ENCODE data around the gene PLXNA1. TPM values are rescaled to one million over a fixed set of nuclear protein-coding genes. Genes with fewer than 3 reads are reported as not detected.

Gene PLXNA1
- total and polyA plus RNA-seq, 2 experiments from 2014 or later, result 19.7 to 35.1 TPM

DNA sequence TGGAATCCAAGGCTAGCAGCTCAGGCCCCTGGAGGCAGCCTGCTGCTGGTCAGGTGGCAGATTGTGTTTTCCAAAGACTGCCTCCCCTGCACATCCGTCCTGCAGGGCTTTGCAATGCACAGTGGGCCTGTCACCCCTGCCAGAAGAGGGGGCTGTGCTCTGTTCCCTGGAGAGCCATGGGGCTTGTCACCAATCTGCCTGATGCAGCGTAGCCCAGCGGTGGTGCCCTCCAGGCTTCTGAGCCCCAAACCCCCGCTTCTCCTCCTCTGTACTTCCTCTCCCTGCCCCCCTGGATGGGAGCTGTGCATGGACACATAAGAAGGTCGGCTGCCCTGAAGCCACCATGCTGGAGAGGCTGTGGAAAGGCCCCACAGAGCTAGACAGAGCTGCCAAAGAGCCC, 10.0 kb upstream of the PLXNA1 start:
- Histone ChIP-seq H3K27me3 (no peaks in the 10 kb centered on the region), H3K36me3 (replicated peaks; ENCODE audit: insufficient read depth, low read depth) (no peaks in the 10 kb centered on the region), H3K27ac (no peak overlapping the region), H3K9me2 (replicated peaks; ENCODE audit: insufficient read depth) (no peaks in the 10 kb centered on the region), H3K4me2 (no peak overlapping the region), H3K4me3 (no peak overlapping the region), H3K79me2 (no peaks in the 10 kb centered on the region), H4K20me1 (ENCODE audit: insufficient read depth, poor library complexity, severe bottlenecking) (no peaks in the 10 kb centered on the region), H3K9me3 (ENCODE audit: low read depth) (no peaks in the 10 kb centered on the region), H2AFZ (no peak overlapping the region), H3K4me1 (ENCODE audit: insufficient read depth) (no peaks in the 10 kb centered on the region)
- TF ChIP-seq EZH2phosphoT487 (IDR thresholded peaks at IDR 0.05; ENCODE audit: low read depth, severe bottlenecking, unreplicated experiment), result no peak
- no peak for TF ChIP-seq EZH2 (IDR thresholded peaks at IDR 0.05; ENCODE audit: borderline replicate concordance)
- DNase-seq (ENCODE audit: low spot score), result no peak
- 92% methylated on average over 5 of the region's 5 CpGs for whole genome bisulfite sequencing (ENCODE audit: low lambda C conversion rate, missing lambda C conversion rate)

DNA sequence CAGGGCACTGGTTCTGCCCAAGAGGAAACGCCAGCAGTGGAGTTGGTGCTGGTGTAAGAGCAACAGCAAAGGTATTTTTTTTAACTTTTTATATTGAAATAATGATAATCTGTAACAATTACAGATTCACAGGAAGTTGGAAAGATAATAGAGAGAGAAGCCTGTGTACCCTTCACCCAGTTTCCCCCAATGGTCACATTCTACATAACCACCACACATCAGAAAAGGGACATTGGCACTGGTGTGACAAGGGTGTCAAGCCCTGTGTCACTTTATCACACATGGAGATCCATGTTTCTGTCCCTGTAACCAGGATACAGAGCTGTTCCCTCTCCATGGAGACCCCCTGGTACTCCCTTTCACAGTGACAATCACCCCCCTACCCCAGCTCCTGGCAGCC, 9.1 kb upstream of the PLXNA1 start:
- no peaks in the 10 kb centered on the region for H3K4me1 ChIP-seq (ENCODE audit: insufficient read depth)
- 95% methylated on average over 1 of the region's 1 CpG for WGBS (ENCODE audit: low lambda C conversion rate, missing lambda C conversion rate)
- no peaks in the 10 kb centered on the region for H3K9me2 ChIP-seq (replicated peaks; ENCODE audit: insufficient read depth)
- TF ChIP-seq EZH2phosphoT487 (IDR thresholded peaks at IDR 0.05; ENCODE audit: low read depth, severe bottlenecking, unreplicated experiment) (no peak), EZH2 (IDR thresholded peaks at IDR 0.05; ENCODE audit: borderline replicate concordance) (no peak)
- TF ChIP-seq, protein P1, sequence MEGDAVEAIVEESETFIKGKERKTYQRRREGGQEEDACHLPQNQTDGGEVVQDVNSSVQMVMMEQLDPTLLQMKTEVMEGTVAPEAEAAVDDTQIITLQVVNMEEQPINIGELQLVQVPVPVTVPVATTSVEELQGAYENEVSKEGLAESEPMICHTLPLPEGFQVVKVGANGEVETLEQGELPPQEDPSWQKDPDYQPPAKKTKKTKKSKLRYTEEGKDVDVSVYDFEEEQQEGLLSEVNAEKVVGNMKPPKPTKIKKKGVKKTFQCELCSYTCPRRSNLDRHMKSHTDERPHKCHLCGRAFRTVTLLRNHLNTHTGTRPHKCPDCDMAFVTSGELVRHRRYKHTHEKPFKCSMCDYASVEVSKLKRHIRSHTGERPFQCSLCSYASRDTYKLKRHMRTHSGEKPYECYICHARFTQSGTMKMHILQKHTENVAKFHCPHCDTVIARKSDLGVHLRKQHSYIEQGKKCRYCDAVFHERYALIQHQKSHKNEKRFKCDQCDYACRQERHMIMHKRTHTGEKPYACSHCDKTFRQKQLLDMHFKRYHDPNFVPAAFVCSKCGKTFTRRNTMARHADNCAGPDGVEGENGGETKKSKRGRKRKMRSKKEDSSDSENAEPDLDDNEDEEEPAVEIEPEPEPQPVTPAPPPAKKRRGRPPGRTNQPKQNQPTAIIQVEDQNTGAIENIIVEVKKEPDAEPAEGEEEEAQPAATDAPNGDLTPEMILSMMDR (IDR thresholded peaks at IDR 0.05; ENCODE audit: poor library complexity), result no peak
- no peaks in the 10 kb centered on the region for H3K9me3 ChIP-seq (ENCODE audit: low read depth)
- no peak overlapping the region for H3K4me2 ChIP-seq
- no peaks in the 10 kb centered on the region for H3K27me3 ChIP-seq
- no peak for DNase-seq (ENCODE audit: low spot score)
- H4K20me1 ChIP-seq (ENCODE audit: insufficient read depth, poor library complexity, severe bottlenecking), result no peaks in the 10 kb centered on the region
- H3K27ac ChIP-seq, result no peak overlapping the region
- H2AFZ ChIP-seq, result no peak overlapping the region
- no peaks in the 10 kb centered on the region for H3K79me2 ChIP-seq
- H3K4me3 ChIP-seq, result no peak overlapping the region
- H3K36me3 ChIP-seq (replicated peaks; ENCODE audit: insufficient read depth, low read depth), result no peaks in the 10 kb centered on the region

DNA sequence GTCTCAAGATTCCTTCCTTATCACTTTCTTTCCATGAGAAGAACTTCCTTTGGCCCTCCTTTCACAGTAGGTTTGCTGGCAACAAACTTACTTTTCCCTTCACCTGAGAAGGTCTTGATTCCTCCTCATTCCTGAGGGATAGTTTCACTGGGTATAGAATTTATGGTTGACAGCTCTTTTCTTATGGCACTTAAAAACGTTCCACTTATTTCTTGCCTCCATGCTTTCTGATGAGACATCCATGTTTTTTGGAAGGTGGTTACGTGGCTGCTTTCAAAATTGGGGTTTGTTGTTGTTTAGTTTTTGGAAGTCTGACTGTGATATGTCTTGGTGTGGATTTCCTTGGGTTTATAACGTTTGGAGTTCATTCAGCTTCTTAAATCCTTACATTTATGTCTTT, 8.2 kb upstream of the PLXNA1 start:
- whole genome bisulfite sequencing (ENCODE audit: low lambda C conversion rate, missing lambda C conversion rate), result 78% methylated on average over 3 of the region's 3 CpGs
- no peak overlapping the region for H3K4me2 ChIP-seq
- peaks cover 4% of the 10 kb centered on the region for H3K27me3 ChIP-seq
- H3K36me3 ChIP-seq (replicated peaks; ENCODE audit: insufficient read depth, low read depth), result no peaks in the 10 kb centered on the region
- no peak overlapping the region for H2AFZ ChIP-seq
- H3K4me1 ChIP-seq (ENCODE audit: insufficient read depth), result no peaks in the 10 kb centered on the region
- no peaks in the 10 kb centered on the region for H3K9me3 ChIP-seq (ENCODE audit: low read depth)
- no peak overlapping the region for H3K4me3 ChIP-seq
- H3K9me2 ChIP-seq (replicated peaks; ENCODE audit: insufficient read depth), result no peaks in the 10 kb centered on the region
- H4K20me1 ChIP-seq (ENCODE audit: insufficient read depth, poor library complexity, severe bottlenecking), result no peaks in the 10 kb centered on the region
- H3K79me2 ChIP-seq, result no peaks in the 10 kb centered on the region
- no peak for DNase-seq (ENCODE audit: low spot score)
- H3K27ac ChIP-seq, result no peak overlapping the region
- no peak for TF ChIP-seq EZH2 (IDR thresholded peaks at IDR 0.05; ENCODE audit: borderline replicate concordance)
- no peak for TF ChIP-seq EZH2phosphoT487 (IDR thresholded peaks at IDR 0.05; ENCODE audit: low read depth, severe bottlenecking, unreplicated experiment)
- TF ChIP-seq, protein P1 (IDR thresholded peaks at IDR 0.05; ENCODE audit: poor library complexity), result no peak

DNA sequence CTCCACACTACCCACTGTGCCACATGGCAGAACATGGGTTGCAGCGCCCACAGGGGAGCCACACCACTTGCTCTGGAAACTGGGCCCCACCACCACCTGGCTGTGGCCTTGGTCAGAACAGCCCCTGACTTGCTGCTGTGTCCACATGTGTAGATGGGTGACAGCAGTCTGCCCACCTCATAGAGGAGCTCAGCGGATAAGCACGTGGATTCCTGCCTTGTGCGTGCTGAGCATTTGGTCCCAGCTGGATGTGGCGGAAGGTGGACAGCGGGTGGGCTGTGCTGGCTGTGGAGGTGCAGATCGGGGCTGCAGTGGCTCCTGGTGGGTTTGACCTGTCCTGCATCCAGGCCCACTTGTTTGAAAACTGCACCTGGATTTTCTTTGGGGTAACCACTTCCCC, 6.0 kb upstream of the PLXNA1 start:
- Histone ChIP-seq H3K4me3 (no peak overlapping the region), H2AFZ (no peak overlapping the region), H4K20me1 (ENCODE audit: insufficient read depth, poor library complexity, severe bottlenecking) (no peaks in the 10 kb centered on the region), H3K4me2 (no peak overlapping the region), H3K79me2 (no peaks in the 10 kb centered on the region), H3K4me1 (ENCODE audit: insufficient read depth) (no peaks in the 10 kb centered on the region), H3K27me3 (peaks cover 4% of the 10 kb centered on the region), H3K27ac (no peak overlapping the region), H3K9me2 (replicated peaks; ENCODE audit: insufficient read depth) (no peaks in the 10 kb centered on the region), H3K9me3 (ENCODE audit: low read depth) (no peaks in the 10 kb centered on the region), H3K36me3 (replicated peaks; ENCODE audit: insufficient read depth, low read depth) (no peaks in the 10 kb centered on the region)
- no peak for DNase-seq (ENCODE audit: low spot score)
- WGBS (ENCODE audit: low lambda C conversion rate, missing lambda C conversion rate), result 93% methylated on average over 7 of the region's 7 CpGs
- TF ChIP-seq, protein P1 (IDR thresholded peaks at IDR 0.05; ENCODE audit: poor library complexity), result no peak
- TF ChIP-seq EZH2 (IDR thresholded peaks at IDR 0.05; ENCODE audit: borderline replicate concordance), result no peak
- TF ChIP-seq EZH2phosphoT487 (IDR thresholded peaks at IDR 0.05; ENCODE audit: low read depth, severe bottlenecking, unreplicated experiment), result no peak
